Activated CD8-positive, alpha-beta memory T cell treated with anti-CD3 and anti-CD28 coated beads, Interleukin-2, amount 50 U/mL, for 1 hour (primary cell): Measurements from ENCODE around the gene MAGEF1.

Experiments
- DNase-seq: peaks from one replicate; pipeline ENCODE4 v3.0.0-alpha.2; 2020; ENCODE audit errors: extremely low read depth

The MAGEF1 gene

GRCh38 chr3:184670091-184670602, 41.7 kb downstream of the MAGEF1 start:
- no peak for DNase-seq

DNA sequence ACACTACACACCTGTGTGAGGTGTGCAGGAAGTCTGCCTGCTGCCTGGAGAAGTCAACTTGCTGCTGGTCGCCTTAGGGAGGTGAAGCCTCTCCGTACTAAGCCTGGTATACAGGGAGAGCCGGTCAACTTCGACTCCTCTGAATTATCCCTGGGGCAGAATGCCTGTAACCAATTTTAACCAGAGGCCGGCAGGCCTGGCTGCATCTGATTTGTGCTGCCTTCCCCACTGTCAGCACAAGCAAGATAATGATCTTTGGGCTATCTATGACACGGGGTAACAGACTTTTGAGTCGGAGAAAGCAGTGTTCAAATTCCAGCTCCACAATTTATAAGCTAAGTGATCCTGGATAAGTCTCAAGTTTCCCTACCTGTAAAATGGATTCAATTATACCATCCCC, 42.3 kb downstream of the MAGEF1 start:
- DNase-seq = no peak

DNA sequence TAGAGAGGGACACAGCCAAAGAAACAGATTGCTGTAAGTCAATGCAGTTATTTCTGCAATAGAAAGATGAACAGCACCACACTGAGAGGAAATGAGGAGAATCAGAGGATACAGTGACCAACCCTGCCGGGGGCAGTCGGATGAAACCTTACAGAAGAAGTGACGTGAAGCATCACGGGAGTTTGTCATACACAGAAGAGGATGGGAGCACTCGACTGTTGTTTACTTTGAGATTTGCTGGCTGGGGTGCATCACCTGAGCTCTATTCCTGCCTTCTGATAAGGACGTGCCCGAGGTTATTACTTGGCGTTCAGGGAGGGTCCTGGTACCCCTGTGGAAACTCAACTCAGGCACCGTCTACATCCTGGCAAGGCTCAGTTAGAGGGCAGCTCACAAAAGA, 45.4 kb downstream of the MAGEF1 start:
- DNase-seq = no peak

GRCh38 chr3:184665101-184665500, 46.8 kb downstream of the MAGEF1 start:
- no peak for DNase-seq

DNA sequence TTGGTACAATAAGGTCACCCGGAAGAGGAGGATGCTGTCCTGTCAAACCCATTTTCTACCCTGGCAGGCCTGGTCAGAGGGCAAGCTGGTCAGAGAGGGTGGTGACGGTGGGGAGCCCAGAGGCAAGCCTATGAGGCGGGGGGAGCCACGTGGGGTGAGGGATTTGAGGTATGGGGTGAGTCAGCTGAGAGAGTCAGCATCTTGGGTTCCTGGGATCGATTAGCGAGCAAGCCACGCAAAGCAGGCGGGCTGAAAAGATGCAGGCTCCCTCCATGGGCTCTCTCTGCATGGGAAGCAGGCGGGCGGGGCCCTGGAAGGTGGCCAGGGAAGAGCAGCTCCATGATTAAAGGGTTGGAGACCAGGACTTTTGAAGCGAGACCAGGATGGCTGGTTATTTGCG, 48.1 kb downstream of the MAGEF1 start:
- DNase-seq = no peak

DNA sequence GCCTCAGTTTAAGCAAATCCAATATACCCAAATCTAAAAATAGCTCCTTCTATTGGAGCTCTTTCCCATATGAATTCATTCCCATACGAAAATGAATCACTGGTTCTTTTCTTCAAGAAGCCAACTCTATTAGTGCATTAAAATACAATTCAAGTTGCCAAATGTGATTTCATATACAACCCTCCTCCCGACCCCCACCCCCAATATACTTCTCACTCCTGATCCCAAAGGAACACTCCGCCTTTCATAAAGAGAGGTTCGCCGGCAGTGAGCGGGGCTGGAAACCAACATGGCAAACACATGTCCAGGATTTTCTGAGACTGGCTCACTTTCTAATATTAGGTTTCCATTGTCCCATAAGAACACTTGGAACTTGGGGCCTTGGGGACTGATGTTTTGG, 48.5 kb downstream of the MAGEF1 start:
- no peak for DNase-seq

GRCh38 chr3:184662187-184662586, 49.7 kb downstream of the MAGEF1 start:
- no peak for DNase-seq

DNA sequence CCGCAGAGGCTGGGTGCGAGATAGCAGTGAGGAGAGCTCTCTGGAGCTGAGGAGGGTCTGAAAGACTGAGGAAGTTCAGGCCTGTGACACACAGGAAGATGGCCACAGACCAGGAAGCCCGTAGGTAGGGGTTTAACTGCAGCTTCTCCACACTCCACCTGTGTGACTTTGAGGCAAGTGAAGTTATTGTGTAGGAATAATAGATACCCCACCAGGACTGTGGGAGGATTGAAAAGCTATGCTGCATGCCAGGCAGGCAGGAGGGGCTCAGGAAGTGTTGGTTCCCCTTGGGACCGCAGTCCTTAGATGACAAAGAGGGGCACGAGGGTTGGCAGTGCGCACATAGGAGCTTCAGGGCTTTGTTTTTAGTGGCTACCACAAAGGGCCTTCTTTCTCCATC, 50.9 kb downstream of the MAGEF1 start:
- DNase-seq = no peak
